K562 (cell line): Measurements from ENCODE around the gene PPOX. TPM values are rescaled to one million over a fixed set of nuclear protein-coding genes. Genes with fewer than 3 reads are reported as not detected.
A peak's percentile ranks its signal among the peaks of the same experiment; 100 is the strongest.

ENCODE experiments used
- BDP1 ChIP-seq: IDR thresholded peaks from 3 replicates; pipeline ENCODE4 v1.6.1; 2011; ENCODE audit not compliant: insufficient read length, insufficient read depth
- CBFA2T2 ChIP-seq: fragments of 450-650 bp; conservative IDR thresholded peaks from 2 replicates; pipeline ENCODE4 v1.6.1; 2017; ENCODE audit warnings: mild to moderate bottlenecking
- ESRRA ChIP-seq: fragments of 450-650 bp; IDR thresholded peaks from 2 replicates; pipeline ENCODE4 v1.6.1; 2014; ENCODE audit warnings: low read depth, mild to moderate bottlenecking, moderate library complexity, borderline replicate concordance
- HOMEZ ChIP-seq: fragments of 250-450 bp; sonication (Bioruptor Pico); IDR thresholded peaks from 2 replicates; pipeline ENCODE4 v1.4.0; 2020; ENCODE audit warnings: mild to moderate bottlenecking, moderate library complexity
- MBD2 ChIP-seq: sonication (generic); IDR thresholded peaks from 2 replicates; pipeline ENCODE4 v1.6.1; 2016; ENCODE audit warnings: low read depth, borderline replicate concordance
- NCOA4 ChIP-seq: fragments of 450-650 bp; IDR thresholded peaks from 2 replicates; pipeline ENCODE4 v1.6.1; 2018; ENCODE audit warnings: mild to moderate bottlenecking; ENCODE audit not compliant: partially characterized antibody
- NR2C2 ChIP-seq, 2 experiments: fragments of 200-800 bp in 1 of 2; sonication (Bioruptor generic) in 1 of 2; sonication (generic) in 1 of 2; formaldehyde crosslinking in 1 of 2; IDR thresholded peaks; 2 replicates each; pipeline versions ENCODE4 v1.6.1 to v1.8.0; 2016 to 2022; ENCODE audit warnings: mild to moderate bottlenecking in 1 of 2, missing compliant biosample characterization in 1 of 2, missing genetic modification characterization in 1 of 2, missing genetic modification reagents in 1 of 2
- NR2F6 ChIP-seq: fragments of 450-650 bp; formaldehyde crosslinking; IDR thresholded peaks from 2 replicates; pipeline ENCODE4 v1.4.0; 2020; ENCODE audit warnings: mild to moderate bottlenecking
- POLR2AphosphoS5 ChIP-seq: IDR thresholded peaks from 2 replicates; pipeline ENCODE4 v1.6.1; 2011; ENCODE audit warnings: mild to moderate bottlenecking, low read depth, low read length, moderate library complexity; ENCODE audit not compliant: control insufficient read depth, insufficient read depth
- POLR2H ChIP-seq: IDR thresholded peaks from 2 replicates; pipeline ENCODE4 v1.6.1; 2016; ENCODE audit warnings: missing genetic modification characterization, low read depth, mild to moderate bottlenecking, control low read depth, missing compliant biosample characterization, moderate library complexity
- RHOXF2B ChIP-seq: fragments of 250-450 bp; sonication (Bioruptor Pico); conservative IDR thresholded peaks from 2 replicates; pipeline ENCODE4 v1.5.1; 2021
- SAP30 ChIP-seq: fragments of 200-600 bp; sonication (generic); IDR thresholded peaks from 2 replicates; pipeline ENCODE4 v1.6.1; 2012; ENCODE audit warnings: borderline replicate concordance, low read depth, mild to moderate bottlenecking, moderate library complexity, low read length, control low read depth, inconsistent platforms; ENCODE audit not compliant: insufficient read depth, poor library complexity, severe bottlenecking
- VEZF1 ChIP-seq: fragments of 200-800 bp; sonication (Bioruptor generic); IDR thresholded peaks from 2 replicates; pipeline ENCODE4 v1.6.1; 2017; ENCODE audit warnings: missing genetic modification characterization, missing compliant biosample characterization
- ZBTB1 ChIP-seq: sonication (generic); formaldehyde crosslinking; IDR thresholded peaks from 2 replicates; pipeline ENCODE4 v1.8.1; 2023; ENCODE audit warnings: missing genetic modification reagents, low read depth, mild to moderate bottlenecking, borderline replicate concordance
- ZNF184 ChIP-seq: sonication (generic); formaldehyde crosslinking; IDR thresholded peaks from 2 replicates; pipeline ENCODE4 v1.5.0; 2020; ENCODE audit warnings: missing genetic modification reagents
- ZNF197 ChIP-seq: fragments of 200-800 bp; sonication (Bioruptor generic); IDR thresholded peaks from 2 replicates; pipeline ENCODE4 v1.6.1; 2016; ENCODE audit warnings: low read depth, missing genetic modification characterization, missing compliant biosample characterization
- ZNF561 ChIP-seq: fragments of 450-650 bp; formaldehyde crosslinking; conservative IDR thresholded peaks from 2 replicates; pipeline ENCODE4 v1.4.0; 2020; ENCODE audit warnings: mild to moderate bottlenecking, moderate library complexity
- ZNF699 ChIP-seq: fragments of 250-450 bp; sonication (Bioruptor Pico); IDR thresholded peaks from 2 replicates; pipeline ENCODE4 v1.8.0; 2021; ENCODE audit warnings: mild to moderate bottlenecking, moderate library complexity; ENCODE audit not compliant: insufficient replicate concordance
- ZNF785 ChIP-seq: fragments of 250-450 bp; sonication (Bioruptor Pico); IDR thresholded peaks from 2 replicates; pipeline ENCODE4 v1.4.0; 2020; ENCODE audit warnings: mild to moderate bottlenecking
- polyA plus RNA-seq, 8 experiments: library from polyadenylated mRNA; depleted of rRNA in 4 of 8; stranded (reverse) in 5 of 8; unstranded in 3 of 8; fragments of >200 nt; fragmentation: Nextera tagmentation in 2 of 8; fragmentation: Illumina TruSeq in 1 of 8; extraction: Ambion mirVana in 2 of 8; extraction: Trizol in 1 of 8; gene quantifications; 2 replicates each; pipeline versions ENCODE4 v1.2.1 to v1.2.3, GENCODE V29; 2011 to 2014; ENCODE audit warnings: inconsistent platforms in 1 of 8, missing spikeins in 1 of 8
- total RNA-seq, 7 experiments: library from RNA; depleted of rRNA in 6 of 7; stranded (reverse); fragments of >200 nt in 6 of 7; fragmentation: Illumina TruSeq in 2 of 7; extraction: Trizol in 2 of 7; gene quantifications; 2 replicates each; pipeline versions ENCODE4 v1.2.1 to v1.2.3, GENCODE V29; 2011 to 2021; ENCODE audit warnings: low replicate concordance in 1 of 7
- TF ChIP-seq, protein P1 (sequence below), 2 experiments: fragments of 150-350 bp in 1 of 2; IDR thresholded peaks; 2 replicates each; pipeline ENCODE4 v1.6.1; 2012 to 2016; ENCODE audit warnings: low read depth in 2 of 2, low read length in 2 of 2, mild to moderate bottlenecking in 1 of 2, moderate library complexity in 1 of 2

The PPOX gene
- total and polyA plus RNA-seq, 9 of the 15 experiments (the other 6 are each of a cell fraction or from before 2014, with no cell fraction given): 17.0 to 57.1 (median 38.9) TPM

DNA sequence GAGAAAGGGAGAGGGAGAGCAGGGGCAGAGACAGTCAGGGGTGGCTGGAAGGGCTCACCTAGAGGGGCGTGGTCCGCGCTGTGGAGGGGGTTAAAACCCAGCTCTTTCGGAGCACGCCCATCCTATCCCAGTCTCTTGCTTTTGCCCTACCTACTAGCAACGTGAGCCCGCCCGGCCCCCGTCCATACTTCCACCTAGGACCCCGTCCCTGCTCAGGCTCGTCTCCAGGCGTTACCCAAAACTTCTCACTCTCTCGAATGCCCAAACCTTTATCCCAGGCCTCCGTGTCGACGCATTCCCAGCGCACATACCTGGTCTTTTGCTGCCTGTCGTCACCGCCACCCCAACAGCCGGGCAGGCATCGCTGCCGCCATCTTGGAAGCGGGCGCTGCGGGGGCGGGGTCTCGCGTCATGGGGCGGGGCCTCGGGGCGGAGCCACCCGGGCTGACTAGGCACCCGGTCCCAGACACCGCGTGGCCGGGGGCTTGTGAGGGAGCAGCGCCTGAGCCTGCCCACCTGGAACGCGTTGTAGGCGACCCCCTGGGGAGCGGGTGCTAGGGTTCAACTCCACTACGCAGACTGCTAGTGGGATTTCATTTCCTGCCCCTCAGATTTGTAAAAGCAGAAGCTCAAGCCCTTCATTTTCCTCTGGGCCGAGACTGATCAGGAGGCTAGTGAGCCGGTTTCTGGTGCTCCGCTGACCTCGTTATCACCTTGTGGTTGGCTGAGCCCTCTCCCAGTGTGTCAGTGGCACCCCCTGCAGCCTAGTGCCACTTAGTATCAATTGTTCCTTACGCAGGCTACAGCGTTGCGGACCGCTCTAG lies 11.1 kb downstream of the PPOX start, which contains the start of gene B4GALT3 (continued):
- TF ChIP-seq BDP1 (no peak), ZNF561 (CRISPR knock-in tag) (no peak), NCOA4 (no peak), POLR2H (tag) (peak; percentile 88), MBD2 (peak; percentile 41; the same call in 1 of the 2 replicates), ZNF785 (no peak), NR2C2 (CRISPR knock-in tag; IDR thresholded peaks at IDR 0.05) (peak; percentile 47; the same call in 1 of the 2 replicates), NR2C2 (tag; IDR thresholded peaks at IDR 0.05) (peak; percentile 89), NR2F6 (CRISPR knock-in tag) (0 out of 2 replicates have a peak, but pooled peaks have one; percentile 9), ZNF197 (CRISPR knock-in tag) (peak; percentile 60; the same call in 1 of the 2 replicates), SAP30 (peak; percentile 62), ZNF184 (CRISPR knock-in tag) (no peak), CBFA2T2 (no peak), RHOXF2B (CRISPR knock-in tag) (no peak), ZBTB1 (CRISPR knock-in tag) (peak; percentile 48; the same call in 1 of the 2 replicates), ZNF699 (CRISPR knock-in tag) (no peak), ESRRA (peak; percentile 98), VEZF1 (CRISPR knock-in tag) (peak; percentile 60), POLR2AphosphoS5 (peak; percentile 84), HOMEZ (CRISPR knock-in tag) (no peak)
- TF ChIP-seq, protein P1, sequence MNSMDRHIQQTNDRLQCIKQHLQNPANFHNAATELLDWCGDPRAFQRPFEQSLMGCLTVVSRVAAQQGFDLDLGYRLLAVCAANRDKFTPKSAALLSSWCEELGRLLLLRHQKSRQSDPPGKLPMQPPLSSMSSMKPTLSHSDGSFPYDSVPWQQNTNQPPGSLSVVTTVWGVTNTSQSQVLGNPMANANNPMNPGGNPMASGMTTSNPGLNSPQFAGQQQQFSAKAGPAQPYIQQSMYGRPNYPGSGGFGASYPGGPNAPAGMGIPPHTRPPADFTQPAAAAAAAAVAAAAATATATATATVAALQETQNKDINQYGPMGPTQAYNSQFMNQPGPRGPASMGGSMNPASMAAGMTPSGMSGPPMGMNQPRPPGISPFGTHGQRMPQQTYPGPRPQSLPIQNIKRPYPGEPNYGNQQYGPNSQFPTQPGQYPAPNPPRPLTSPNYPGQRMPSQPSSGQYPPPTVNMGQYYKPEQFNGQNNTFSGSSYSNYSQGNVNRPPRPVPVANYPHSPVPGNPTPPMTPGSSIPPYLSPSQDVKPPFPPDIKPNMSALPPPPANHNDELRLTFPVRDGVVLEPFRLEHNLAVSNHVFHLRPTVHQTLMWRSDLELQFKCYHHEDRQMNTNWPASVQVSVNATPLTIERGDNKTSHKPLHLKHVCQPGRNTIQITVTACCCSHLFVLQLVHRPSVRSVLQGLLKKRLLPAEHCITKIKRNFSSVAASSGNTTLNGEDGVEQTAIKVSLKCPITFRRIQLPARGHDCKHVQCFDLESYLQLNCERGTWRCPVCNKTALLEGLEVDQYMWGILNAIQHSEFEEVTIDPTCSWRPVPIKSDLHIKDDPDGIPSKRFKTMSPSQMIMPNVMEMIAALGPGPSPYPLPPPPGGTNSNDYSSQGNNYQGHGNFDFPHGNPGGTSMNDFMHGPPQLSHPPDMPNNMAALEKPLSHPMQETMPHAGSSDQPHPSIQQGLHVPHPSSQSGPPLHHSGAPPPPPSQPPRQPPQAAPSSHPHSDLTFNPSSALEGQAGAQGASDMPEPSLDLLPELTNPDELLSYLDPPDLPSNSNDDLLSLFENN (IDR thresholded peaks at IDR 0.05; ENCODE audit: low read depth in 2 of 2, low read length in 2 of 2): no peak
